ENCODE data around the gene LHX5.

The LHX5 gene

DNA sequence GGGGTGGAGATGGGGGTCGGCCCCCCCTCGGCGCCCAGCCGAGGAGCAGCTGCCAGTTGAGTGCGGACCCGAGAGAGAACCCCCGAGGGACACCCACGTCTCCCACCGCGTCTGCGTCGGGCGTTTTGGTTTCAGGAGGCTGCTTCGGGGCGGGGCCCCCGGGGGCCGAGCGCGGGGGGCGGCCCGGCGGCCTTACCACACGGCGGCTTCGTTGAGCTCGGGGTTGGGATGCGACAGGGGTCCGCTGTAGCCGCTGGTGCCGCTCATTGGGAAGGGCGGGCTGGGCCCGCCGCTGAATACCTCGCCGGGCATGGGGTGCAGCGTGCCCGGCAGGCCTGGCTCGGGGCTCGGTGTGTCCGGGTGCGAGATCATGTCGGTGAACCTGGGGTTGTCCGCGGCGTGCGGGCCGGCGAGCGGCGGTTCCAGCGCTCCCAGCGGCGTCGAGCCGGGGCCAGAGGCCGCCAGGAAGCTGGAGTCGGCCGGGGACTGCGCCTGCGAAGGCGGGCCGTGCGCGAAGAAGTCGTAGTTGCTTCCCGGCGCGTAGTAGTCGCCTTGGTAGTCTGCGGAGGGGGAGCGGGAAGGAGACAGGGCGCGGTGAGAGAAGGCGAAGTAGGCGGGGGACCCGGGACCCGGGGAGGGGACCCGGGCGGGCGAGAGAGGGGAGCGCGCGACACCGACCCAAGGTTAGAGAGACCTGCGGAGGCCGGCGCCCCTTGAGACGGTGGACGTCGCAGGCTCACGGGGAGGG lies 8.5 kb downstream of the LHX5 start:
- Histone ChIP-seq H3K9ac (ENCODE audit: low read length) (no peak overlapping the region), H3K4me3 (ENCODE audit: low read length) (no peak overlapping the region), H3K9me3 (ENCODE audit: control insufficient read depth, low read length) (no peaks in the 10 kb centered on the region), H3K27me3 (replicated peaks; ENCODE audit: control insufficient read depth, insufficient read depth, low read length) (peaks cover 73% of the 10 kb centered on the region), H3K36me3 (ENCODE audit: control insufficient read depth, insufficient read depth, low read length, severe bottlenecking) (no peaks in the 10 kb centered on the region), H3K4me1 (ENCODE audit: control insufficient read depth, insufficient read depth, low read length) (no peaks in the 10 kb centered on the region)
- DNase-seq (ENCODE audit: low read depth): no peak

DNA sequence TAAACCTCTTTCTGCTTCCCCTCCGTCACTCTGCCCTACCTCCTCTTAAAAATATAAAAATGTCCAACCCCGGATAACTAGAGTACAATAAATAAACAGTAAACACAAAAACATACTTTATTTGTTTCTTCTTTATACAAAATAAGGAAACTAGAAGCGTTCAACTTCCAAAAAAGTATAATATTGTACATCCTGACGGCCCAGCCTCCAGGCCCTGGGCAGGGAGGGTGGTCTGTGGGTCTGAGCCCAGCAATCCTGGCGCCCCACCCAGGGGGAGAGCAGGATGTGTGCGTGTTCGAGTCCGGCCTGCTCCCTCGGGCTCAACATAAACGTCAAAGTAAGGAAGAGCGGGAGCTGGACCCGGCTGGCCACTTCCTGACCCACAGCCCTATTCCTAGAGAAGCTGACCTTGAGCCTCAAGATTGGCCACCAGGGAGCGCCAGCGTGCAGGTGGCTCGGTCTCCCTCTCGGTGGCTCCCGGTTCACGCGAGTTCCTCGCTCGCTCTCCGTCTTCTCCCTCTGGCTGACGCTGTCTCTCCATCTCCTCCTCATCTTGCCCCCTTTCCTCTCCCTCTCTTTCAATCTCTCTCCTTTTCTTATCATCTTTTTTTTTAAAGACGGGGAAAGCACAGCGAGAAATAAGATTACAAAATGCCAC lies 9.4 kb downstream of the LHX5 start:
- H3K36me3 ChIP-seq (ENCODE audit: control insufficient read depth, insufficient read depth, low read length, severe bottlenecking): no peaks in the 10 kb centered on the region
- peak overlapping the region; percentile 53 for H3K4me3 ChIP-seq (ENCODE audit: low read length)
- peak; percentile 89 for DNase-seq (ENCODE audit: low read depth)
- no peak overlapping the region for H3K9ac ChIP-seq (ENCODE audit: low read length)
- H3K27me3 ChIP-seq (replicated peaks; ENCODE audit: control insufficient read depth, insufficient read depth, low read length): peaks cover 71% of the 10 kb centered on the region
- H3K4me1 ChIP-seq (ENCODE audit: control insufficient read depth, insufficient read depth, low read length): no peaks in the 10 kb centered on the region
- H3K9me3 ChIP-seq (ENCODE audit: control insufficient read depth, low read length): no peaks in the 10 kb centered on the region

DNA sequence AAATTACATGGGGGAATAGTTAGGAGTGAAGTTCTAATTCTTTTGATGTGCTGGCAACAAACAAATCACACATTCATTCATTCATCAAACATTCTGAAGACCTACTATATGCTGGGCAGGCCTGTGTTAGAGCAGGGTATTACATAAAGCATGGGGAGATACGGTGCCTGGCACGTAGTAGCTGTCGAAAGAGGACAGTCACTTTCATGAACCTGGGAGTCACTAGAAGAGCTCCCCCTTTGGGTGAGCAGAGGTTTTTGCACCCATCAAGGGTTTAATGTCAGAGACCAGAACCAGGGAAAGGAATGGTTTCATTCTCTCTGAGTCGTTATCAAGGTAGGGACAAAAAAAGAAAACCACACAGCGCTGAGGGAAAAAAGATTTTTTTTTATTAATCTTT lies 10.0 kb downstream of the LHX5 start:
- H3K27me3 ChIP-seq (replicated peaks; ENCODE audit: control insufficient read depth, insufficient read depth, low read length): peaks cover 71% of the 10 kb centered on the region
- H3K4me3 ChIP-seq (ENCODE audit: low read length): no peak overlapping the region
- H3K9ac ChIP-seq (ENCODE audit: low read length): no peak overlapping the region
- no peaks in the 10 kb centered on the region for H3K4me1 ChIP-seq (ENCODE audit: control insufficient read depth, insufficient read depth, low read length)
- peak; percentile 28 for DNase-seq (ENCODE audit: low read depth)
- no peaks in the 10 kb centered on the region for H3K9me3 ChIP-seq (ENCODE audit: control insufficient read depth, low read length)
- no peaks in the 10 kb centered on the region for H3K36me3 ChIP-seq (ENCODE audit: control insufficient read depth, insufficient read depth, low read length, severe bottlenecking)

DNA sequence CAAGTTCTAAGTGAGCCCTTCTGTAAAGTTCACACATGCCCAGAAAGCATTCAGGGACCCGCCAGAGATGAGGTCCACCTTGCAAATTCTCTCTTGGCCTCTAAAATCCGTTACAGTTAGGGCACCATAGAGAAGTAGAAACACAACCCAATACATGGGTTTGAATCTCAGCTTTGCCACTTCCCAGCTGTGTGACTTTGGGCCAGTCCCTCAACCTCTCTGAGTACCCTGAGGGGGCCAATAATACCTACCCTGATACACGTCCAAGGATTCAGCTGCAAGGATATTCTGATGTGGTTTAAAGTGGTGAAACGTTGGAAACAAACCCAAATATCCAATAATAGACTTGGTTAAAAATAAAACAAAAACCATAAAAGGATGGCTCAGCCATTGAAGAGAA lies 11.7 kb downstream of the LHX5 start:
- no peak for DNase-seq (ENCODE audit: low read depth)
- H3K36me3 ChIP-seq (ENCODE audit: control insufficient read depth, insufficient read depth, low read length, severe bottlenecking): no peaks in the 10 kb centered on the region
- no peak overlapping the region for H3K4me3 ChIP-seq (ENCODE audit: low read length)
- H3K27me3 ChIP-seq (replicated peaks; ENCODE audit: control insufficient read depth, insufficient read depth, low read length): peaks cover 65% of the 10 kb centered on the region
- H3K9ac ChIP-seq (ENCODE audit: low read length): no peak overlapping the region
- H3K4me1 ChIP-seq (ENCODE audit: control insufficient read depth, insufficient read depth, low read length): no peaks in the 10 kb centered on the region
- H3K9me3 ChIP-seq (ENCODE audit: control insufficient read depth, low read length): no peaks in the 10 kb centered on the region

DNA sequence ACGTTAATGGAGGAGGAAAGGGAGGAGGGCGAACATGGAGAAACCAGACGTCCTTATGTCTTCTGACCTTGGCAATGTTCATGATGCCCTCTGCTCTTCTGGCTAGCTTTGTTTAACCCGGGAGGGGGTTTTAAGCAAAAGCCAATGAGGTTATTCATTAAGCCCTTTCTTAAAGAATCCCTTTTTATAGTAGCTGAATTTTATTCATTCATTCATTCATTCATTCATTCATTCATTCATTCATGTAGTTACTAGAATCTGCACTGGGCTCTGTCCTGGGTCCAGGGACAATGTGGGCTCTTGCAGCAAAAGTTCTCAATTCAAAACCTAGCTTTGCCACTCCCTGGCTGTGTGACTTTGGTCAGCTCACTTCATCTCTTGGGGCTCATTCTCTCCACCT lies 14.0 kb downstream of the LHX5 start:
- no peaks in the 10 kb centered on the region for H3K9me3 ChIP-seq (ENCODE audit: control insufficient read depth, low read length)
- no peaks in the 10 kb centered on the region for H3K4me1 ChIP-seq (ENCODE audit: control insufficient read depth, insufficient read depth, low read length)
- H3K36me3 ChIP-seq (ENCODE audit: control insufficient read depth, insufficient read depth, low read length, severe bottlenecking): no peaks in the 10 kb centered on the region
- H3K4me3 ChIP-seq (ENCODE audit: low read length): no peak overlapping the region
- no peak overlapping the region for H3K9ac ChIP-seq (ENCODE audit: low read length)
- H3K27me3 ChIP-seq (replicated peaks; ENCODE audit: control insufficient read depth, insufficient read depth, low read length): peaks cover 51% of the 10 kb centered on the region
- DNase-seq (ENCODE audit: low read depth): no peak

DNA sequence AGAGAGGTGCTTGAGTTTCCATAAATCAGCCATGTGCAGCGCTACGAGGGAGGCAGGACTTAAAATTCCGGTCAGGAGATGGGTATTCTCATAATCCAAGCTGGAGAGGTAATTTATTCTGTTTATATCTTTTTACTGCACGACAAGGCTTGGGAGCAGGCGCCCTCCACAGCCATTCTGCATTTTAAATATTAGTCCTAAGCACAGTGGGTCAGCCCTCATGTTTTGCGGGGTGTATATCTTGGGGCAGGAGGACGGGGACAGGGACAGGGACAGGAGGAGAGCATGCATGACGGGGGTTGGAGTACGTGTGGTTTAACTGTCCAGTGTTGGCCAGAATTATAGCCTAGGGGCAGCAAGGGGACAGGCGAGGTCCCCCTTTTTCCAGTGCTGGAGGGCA lies 14.5 kb downstream of the LHX5 start:
- Histone ChIP-seq H3K9me3 (ENCODE audit: control insufficient read depth, low read length) (no peaks in the 10 kb centered on the region), H3K27me3 (replicated peaks; ENCODE audit: control insufficient read depth, insufficient read depth, low read length) (peaks cover 57% of the 10 kb centered on the region), H3K36me3 (ENCODE audit: control insufficient read depth, insufficient read depth, low read length, severe bottlenecking) (no peaks in the 10 kb centered on the region), H3K4me3 (ENCODE audit: low read length) (no peak overlapping the region), H3K9ac (ENCODE audit: low read length) (no peak overlapping the region), H3K4me1 (ENCODE audit: control insufficient read depth, insufficient read depth, low read length) (no peaks in the 10 kb centered on the region)
- DNase-seq (ENCODE audit: low read depth): no peak

DNA sequence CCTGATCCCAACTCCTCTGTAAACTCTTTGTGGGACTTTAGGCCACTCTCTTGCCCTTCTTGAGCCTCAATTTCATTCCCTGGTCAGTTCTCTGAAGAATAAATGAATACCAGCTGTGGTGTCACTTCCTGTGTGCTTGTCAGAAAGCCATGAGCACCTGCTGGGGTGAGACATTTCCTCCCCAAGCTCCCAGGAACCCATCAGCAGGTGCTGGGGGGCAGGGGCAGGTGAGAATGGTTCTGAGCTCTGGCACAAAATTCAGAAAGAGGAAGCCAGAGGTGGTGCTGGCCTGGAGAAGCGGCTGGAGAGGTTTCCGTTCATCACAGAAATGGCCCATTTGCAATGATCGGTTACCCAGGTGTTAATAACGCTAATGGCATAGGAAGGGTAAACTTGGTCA lies 14.9 kb downstream of the LHX5 start:
- no peak for DNase-seq (ENCODE audit: low read depth)
- Histone ChIP-seq H3K36me3 (ENCODE audit: control insufficient read depth, insufficient read depth, low read length, severe bottlenecking) (no peaks in the 10 kb centered on the region), H3K9me3 (ENCODE audit: control insufficient read depth, low read length) (no peaks in the 10 kb centered on the region), H3K4me1 (ENCODE audit: control insufficient read depth, insufficient read depth, low read length) (no peaks in the 10 kb centered on the region), H3K4me3 (ENCODE audit: low read length) (no peak overlapping the region), H3K9ac (ENCODE audit: low read length) (no peak overlapping the region), H3K27me3 (replicated peaks; ENCODE audit: control insufficient read depth, insufficient read depth, low read length) (peaks cover 60% of the 10 kb centered on the region)

DNA sequence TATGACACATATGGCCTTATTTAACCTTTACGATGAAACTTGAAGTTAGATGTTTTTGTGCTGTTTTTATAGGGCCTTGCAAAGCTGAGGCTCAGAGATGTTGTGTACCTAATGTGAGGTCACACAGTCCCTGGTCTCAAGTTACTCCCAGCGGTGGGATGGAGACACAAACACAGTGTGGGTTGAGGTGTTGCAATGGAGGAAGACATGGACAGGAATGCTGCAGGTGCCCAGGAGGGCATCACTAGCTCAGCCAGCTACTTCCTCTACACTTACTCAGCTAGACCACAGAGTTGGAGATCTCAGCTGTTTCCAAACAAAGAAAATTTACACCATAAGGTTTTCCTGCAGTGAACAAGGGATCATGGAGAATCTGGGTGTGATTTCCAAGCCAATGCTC lies 15.5 kb downstream of the LHX5 start:
- DNase-seq (ENCODE audit: low read depth): no peak

DNA sequence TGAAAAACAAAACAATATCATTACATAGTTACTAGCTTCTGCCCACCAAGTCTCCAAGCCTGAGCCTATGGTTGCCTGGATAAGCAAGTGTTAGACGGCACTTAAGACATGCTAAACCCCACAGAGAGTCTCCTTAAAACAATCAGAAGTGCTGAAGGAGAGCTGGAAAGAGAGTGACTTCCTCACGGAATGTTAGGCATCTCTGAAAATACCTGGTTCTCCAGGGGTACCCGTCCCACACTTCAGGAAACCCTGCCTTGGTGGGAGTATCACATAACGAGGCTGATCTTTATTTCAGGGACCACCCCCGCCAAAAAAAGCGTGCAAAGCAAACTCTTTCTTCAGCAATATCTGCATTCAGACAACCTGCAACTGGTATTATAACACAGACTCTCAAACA lies 18.3 kb downstream of the LHX5 start:
- no peak for DNase-seq (ENCODE audit: low read depth)
- Histone ChIP-seq H3K4me1 (ENCODE audit: control insufficient read depth, insufficient read depth, low read length) (no peaks in the 10 kb centered on the region), H3K36me3 (ENCODE audit: control insufficient read depth, insufficient read depth, low read length, severe bottlenecking) (no peaks in the 10 kb centered on the region), H3K4me3 (ENCODE audit: low read length) (no peak overlapping the region), H3K9me3 (ENCODE audit: control insufficient read depth, low read length) (no peaks in the 10 kb centered on the region), H3K27me3 (replicated peaks; ENCODE audit: control insufficient read depth, insufficient read depth, low read length) (peaks cover 39% of the 10 kb centered on the region), H3K9ac (ENCODE audit: low read length) (no peak overlapping the region)

More for the DNA sequence above, 15.5 kb downstream of the LHX5 start:
- Histone ChIP-seq H3K4me1 (ENCODE audit: control insufficient read depth, insufficient read depth, low read length) (no peaks in the 10 kb centered on the region), H3K9me3 (ENCODE audit: control insufficient read depth, low read length) (no peaks in the 10 kb centered on the region), H3K9ac (ENCODE audit: low read length) (no peak overlapping the region), H3K36me3 (ENCODE audit: control insufficient read depth, insufficient read depth, low read length, severe bottlenecking) (no peaks in the 10 kb centered on the region), H3K27me3 (replicated peaks; ENCODE audit: control insufficient read depth, insufficient read depth, low read length) (peaks cover 56% of the 10 kb centered on the region), H3K4me3 (ENCODE audit: low read length) (no peak overlapping the region)

DNA sequence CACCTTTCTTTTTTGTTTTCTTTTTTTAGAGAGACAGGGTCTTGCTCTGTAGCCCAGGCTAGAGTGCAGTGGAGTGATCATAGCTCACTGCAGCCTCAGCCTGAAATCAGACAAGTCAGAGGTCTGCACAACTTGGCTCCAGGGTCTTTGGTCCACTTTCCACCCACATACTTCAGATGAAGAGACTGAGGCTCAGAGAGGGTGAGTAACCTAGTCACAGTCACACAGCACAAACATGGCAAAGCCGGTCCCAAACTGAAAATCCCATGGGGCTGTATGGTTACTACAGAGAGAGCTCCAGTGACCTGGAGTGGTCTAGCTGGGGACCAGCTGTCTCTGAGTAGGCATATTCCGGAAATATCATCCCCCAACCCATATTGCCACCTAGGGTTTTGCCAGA lies 19.2 kb downstream of the LHX5 start:
- no peak overlapping the region for H3K4me3 ChIP-seq (ENCODE audit: low read length)
- H3K9me3 ChIP-seq (ENCODE audit: control insufficient read depth, low read length): no peaks in the 10 kb centered on the region
- peaks cover 37% of the 10 kb centered on the region for H3K27me3 ChIP-seq (replicated peaks; ENCODE audit: control insufficient read depth, insufficient read depth, low read length)
- no peak overlapping the region for H3K9ac ChIP-seq (ENCODE audit: low read length)
- no peaks in the 10 kb centered on the region for H3K4me1 ChIP-seq (ENCODE audit: control insufficient read depth, insufficient read depth, low read length)
- H3K36me3 ChIP-seq (ENCODE audit: control insufficient read depth, insufficient read depth, low read length, severe bottlenecking): no peaks in the 10 kb centered on the region
- no peak for DNase-seq (ENCODE audit: low read depth)

DNA sequence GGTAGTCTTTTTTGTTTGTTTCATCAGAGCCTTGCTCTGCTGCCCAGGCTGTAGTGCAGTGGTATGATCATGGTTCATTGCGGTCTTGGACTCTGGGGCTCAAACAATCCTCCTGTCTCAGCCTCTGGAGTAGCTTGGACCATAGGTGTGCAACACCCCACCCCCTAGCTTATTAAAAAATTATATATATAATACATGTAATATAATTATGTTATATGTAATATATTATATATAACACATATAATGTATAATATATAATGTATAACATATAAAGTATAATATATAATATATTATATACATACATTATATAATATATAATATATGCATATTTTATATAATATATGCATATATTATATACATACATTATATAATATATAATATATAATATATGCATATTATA lies 21.8 kb downstream of the LHX5 start:
- peaks cover 10% of the 10 kb centered on the region for H3K9me3 ChIP-seq (ENCODE audit: control insufficient read depth, low read length)
- H3K36me3 ChIP-seq (ENCODE audit: control insufficient read depth, insufficient read depth, low read length, severe bottlenecking): no peaks in the 10 kb centered on the region
- no peaks in the 10 kb centered on the region for H3K4me1 ChIP-seq (ENCODE audit: control insufficient read depth, insufficient read depth, low read length)
- DNase-seq (ENCODE audit: low read depth): no peak
- H3K27me3 ChIP-seq (replicated peaks; ENCODE audit: control insufficient read depth, insufficient read depth, low read length): peaks cover 44% of the 10 kb centered on the region
- H3K4me3 ChIP-seq (ENCODE audit: low read length): no peak overlapping the region
- H3K9ac ChIP-seq (ENCODE audit: low read length): no peak overlapping the region

All from adipocyte (in vitro differentiated cells).